ENCODE data around the gene KMT2E.

The KMT2E gene

DNA sequence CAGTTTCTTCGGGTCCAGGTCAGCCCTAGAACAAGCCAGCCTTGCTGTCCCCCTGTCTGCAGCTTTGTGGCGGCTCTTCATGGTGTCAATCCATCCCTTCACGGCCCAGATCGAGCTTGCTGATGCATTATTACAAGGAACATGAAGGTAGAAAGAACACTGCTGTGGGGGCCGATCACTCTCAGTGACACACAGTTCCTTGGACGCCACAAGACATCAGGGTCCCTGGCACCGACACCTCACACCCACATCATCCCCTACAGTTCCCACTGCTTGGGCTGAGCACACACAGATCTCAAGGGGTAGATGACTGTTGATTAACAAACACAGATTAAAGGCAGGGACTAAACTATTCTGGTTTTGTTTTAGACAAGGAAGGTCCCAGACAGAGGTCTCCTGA is 119.4 kb downstream of the KMT2E start:
- no peak for DNase-seq

DNA sequence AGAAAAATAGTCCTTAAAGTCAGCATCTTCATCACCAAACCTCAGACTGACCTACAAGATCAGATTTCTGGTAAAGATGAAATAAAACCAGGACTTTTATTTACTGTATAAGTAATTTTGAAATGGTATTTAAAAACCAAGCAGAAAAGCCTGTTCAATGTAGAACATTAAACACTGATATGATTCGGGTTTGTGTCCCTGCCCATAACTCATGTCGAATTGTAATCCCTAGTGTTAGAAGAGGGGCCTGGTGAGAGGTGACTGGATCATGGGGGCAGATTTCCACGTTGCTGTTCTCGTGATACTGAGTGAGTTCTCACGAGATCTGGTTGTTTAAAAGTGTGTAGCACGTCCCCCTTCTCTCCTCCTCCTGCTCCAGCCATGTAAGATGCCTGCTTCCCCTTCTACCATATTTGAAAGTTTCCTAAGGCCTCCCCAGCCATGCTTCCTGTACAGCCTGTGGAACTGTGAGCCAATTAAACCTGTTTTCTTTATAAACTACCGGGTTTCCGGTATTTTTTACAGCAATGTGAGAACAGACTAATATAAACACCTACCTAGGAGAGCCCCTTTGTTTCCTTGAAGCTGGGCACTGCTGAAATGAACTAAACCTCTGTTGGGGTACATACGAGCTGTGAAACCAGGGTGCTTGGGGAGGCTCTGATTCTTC is 120.1 kb downstream of the KMT2E start:
- no peak for DNase-seq

DNA sequence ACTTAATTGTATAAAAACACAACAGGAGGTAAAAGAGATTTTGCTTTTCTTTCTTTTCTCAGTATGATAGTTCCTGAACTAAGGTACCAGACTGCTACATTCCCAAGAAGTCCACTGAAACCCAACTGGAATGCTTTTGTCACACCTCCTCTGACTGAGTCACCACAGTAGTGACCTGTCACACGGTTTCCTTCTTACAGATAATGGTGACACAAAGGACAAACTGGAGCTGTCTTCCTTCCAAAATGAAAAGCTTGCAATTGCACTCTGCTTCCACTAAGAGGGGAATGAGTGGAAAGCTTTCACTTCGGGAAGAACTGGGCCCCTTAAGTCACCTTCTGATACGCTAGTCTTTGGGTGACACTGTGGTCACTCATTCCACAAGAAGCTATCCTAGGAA is 122.2 kb downstream of the KMT2E start:
- DNase-seq: no peak

DNA sequence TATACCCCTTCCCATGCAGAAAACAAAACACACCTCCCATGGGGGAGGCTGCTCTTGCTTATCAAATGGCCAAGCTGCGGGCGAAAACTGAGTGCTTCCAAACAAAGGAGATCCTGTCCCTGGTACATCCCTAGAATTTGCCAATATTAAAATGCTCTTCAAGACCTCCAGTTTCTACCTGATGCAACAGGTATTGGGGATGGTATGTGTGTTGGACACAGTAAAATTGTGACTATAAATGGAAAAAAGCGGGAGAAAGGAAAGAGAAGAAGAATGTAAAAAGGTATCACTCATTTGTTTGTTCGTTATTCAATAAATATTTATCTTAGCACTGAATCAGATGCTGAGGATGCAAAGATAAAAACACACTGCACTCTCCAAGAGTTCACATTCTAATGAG is 123.9 kb downstream of the KMT2E start:
- DNase-seq: no peak

DNA sequence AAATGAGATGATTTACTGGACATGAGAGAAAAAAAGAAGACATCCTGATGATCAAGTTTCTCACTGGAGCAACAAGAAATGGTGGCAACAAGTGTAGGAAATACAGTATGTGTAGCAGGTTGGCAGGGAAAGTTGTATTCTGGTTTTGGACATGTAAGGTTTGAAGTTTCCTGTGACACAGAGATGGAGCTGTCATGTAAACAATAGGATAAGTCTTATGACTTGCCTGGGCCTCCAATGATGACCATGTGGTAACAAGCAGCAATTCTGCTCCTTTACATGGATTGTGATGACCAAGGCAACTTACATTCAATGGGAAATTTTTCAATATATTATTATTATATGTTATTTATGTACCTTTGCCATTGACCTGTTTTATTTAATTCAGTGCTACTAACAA is 125.4 kb downstream of the KMT2E start:
- no peak for DNase-seq

DNA sequence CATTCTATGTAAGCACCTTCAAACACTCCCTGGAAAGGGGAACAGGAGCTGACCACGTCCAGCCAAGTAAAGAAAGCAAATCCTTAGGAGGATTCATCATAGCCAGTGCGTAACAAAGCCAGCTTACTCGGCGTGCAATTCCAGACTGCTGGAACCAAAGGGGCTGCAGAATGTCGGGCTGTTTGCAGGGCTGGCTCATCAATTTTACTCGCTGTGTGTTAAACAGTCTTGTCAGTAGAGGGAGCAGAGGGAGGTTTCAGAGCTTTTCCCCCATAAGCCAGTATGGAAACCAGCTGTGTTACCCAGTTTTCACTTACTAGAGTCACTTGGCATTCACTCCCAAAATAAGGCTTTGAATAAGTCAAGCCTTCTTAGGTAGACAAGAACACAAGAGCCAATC is 127.1 kb downstream of the KMT2E start:
- DNase-seq: no peak

DNA sequence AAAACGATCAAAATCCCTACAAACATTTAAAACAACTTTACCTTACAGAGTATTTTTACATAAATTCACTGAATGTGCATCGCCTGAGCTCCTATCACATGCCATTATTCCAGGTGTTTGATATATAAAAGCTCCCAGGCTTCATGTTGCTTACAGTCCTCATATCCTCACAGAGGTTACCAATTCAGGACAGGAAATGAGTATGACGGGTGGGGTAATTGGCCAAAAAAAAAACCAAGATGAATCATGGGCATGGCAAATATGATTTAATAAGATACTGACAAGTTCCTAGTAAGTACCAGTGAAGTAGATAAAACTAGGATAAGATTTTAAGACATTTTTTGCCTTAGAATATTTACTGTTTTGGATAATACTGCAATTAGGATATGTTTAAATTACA is 135.8 kb downstream of the KMT2E start:
- no peak for DNase-seq

DNA sequence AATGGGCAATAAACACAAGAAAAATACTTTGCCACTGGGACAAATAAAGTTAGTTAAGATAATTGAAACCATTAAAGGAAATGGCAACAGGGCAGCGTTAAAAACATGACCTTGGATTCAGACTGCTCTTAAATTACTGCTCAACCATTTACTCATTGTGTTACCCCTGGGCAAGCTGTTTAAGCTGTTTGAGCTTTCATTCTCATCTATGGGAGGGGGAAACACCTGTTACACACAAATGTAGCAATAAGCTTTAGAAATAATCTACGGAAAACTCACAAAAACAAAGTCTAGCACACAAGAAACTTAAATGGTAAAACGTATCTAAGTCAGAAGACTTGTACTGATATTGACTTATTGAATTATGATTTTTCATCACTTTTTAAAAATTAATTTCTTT is 137.1 kb downstream of the KMT2E start:
- no peak for DNase-seq

DNA sequence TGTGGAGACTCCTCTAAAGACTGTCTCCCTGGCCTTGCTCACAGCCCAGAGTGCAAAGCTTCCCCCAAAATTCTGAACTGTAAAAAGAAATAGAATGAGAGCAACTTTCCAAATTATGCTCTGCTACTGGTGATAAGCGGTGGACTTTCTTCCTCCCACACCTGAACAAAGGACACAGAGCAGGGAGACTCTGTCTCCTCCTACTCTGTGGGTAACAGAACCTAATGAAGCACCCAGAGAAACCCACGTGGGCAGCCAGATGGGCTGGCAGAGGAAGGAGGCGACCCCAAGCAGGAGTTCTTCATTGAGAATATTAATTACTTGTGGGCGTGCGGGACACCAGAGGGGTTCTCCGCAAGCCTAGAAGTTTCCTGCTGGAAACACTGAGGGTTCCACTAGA is 139.5 kb downstream of the KMT2E start:
- DNase-seq: no peak

DNA sequence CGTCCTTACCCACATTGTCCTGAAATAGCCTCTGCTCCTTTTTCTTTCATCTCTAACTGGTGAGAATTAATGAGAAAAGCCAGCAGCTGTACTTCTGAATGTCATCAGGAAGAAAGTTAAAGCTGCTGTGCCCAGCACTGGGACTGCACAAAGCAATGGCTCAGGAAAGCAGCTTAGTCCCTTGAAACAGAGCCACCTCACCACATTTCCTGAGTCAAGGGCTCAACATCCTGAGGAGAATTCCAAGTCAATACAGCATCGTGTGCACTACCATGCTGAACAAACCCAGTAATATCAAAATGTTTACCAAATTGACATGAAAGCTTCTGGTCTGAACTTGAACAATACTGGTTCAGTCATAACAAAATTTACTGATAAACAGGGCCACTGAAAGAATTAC is 140.1 kb downstream of the KMT2E start:
- DNase-seq: no peak

DNA sequence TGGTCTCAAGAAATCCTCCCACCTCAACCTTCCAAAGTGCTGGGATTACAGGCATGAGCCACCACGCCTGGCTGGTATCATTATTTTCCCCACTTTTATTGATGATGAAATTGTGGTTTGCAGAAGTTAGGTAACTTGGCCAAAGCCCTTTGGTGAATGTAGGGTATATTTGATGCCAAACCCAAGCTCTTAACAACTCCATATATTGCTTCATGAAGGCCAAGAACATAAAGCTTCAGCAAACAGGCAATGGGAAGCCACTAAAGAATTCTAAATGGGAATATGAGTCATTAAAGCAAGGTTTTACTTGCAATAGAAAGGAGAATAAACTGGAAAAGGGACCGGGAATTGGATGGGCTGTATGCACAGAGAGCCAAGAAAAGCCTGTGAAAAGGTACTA is 142.7 kb downstream of the KMT2E start:
- no peak for DNase-seq

DNA sequence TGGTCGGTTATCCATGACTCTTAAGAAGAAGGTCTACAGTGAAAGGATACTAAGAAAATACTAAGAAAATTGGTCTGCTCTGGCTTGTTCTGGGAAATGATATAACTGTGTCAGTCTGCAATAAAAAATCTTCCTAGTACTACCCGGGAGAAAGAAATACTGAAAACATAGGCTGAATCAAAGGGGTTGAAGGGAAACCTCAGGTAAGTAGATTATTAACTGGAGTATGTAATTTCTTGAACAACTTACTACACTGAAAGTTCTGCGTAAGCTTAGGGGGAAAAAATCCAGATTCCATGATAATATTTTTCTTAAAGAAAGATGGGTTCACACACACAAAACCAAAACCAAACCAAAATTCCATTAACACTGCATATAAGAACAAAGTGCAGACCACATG is 143.3 kb downstream of the KMT2E start:
- DNase-seq: no peak

DNA sequence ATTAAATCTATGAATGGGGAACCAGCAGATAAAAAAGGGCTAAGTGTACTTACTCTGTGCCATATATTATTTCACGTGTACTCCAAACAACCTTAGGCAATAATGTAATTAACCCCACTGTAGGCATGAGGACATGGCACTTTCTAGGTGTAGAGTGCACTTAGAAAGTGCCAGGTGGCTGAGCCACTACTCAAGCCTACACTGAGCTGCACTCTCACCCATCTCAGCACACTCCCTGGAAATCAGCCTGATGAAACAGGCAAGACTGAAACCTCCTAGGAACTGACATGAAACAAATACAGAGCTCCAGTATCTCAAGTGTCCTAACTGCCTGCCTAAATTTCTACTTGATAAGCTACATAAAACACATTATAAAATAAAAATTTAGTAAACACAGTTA is 147.4 kb downstream of the KMT2E start:
- DNase-seq: no peak
